GM18858 (cell line): ENCODE data around the gene APBB2.
A peak's percentile ranks its signal among the peaks of the same experiment; 100 is the strongest.
"Not testable (repeated sequence)": the region's sequence is repeated elsewhere in the genome, so short reads cannot be mapped to it uniquely, and the experiment has no call there.

Experiments used
- ATAC-seq: cut with Tn5 transposase; IDR thresholded peaks from one replicate; pipeline ENCODE4 v1.9.1; 2021; ENCODE audit not compliant: unreplicated experiment

APBB2 gene

DNA sequence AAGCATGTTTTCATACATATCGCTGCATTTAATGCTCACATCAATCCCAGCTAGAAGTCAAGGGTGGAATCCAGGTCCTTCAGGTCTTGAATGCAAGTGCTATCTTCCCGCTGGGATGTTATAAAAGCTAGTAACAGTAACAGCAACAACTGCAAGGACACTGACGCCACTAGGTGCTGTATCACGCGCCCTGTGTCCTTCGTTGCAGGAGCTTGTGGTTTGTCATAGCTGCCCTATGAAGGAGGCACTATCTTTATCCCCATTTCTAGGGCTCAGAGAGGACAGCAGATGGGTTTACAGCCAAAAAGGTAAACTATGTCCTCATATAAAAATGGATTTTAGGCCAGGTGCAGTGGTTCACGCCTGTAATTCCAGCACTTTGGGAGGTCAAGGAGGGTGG is 261.7 kb downstream of the APBB2 start:
- no peak for ATAC-seq

DNA sequence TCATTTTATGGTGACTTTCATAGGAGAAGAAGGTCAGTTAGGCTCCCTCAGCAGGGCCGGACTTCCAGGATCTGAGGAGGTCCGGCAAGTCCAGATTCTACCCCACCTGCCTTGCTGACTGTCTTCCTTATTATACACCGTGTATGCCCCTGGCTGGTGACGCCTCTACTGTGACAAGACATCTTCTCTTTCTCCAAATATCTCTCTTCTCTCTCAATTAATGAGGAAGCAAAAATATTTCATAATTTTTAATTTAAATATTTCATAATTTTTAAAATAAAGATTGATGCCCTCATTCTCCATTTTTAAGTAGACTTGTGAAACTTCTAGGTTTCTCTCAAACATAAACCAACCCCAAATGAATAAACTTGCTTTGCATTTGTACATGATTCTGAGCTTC is 262.1 kb downstream of the APBB2 start:
- ATAC-seq = no peak

GRCh38 chr4:40951026-40951425 is 263.3 kb downstream of the APBB2 start:
- ATAC-seq = no peak

DNA sequence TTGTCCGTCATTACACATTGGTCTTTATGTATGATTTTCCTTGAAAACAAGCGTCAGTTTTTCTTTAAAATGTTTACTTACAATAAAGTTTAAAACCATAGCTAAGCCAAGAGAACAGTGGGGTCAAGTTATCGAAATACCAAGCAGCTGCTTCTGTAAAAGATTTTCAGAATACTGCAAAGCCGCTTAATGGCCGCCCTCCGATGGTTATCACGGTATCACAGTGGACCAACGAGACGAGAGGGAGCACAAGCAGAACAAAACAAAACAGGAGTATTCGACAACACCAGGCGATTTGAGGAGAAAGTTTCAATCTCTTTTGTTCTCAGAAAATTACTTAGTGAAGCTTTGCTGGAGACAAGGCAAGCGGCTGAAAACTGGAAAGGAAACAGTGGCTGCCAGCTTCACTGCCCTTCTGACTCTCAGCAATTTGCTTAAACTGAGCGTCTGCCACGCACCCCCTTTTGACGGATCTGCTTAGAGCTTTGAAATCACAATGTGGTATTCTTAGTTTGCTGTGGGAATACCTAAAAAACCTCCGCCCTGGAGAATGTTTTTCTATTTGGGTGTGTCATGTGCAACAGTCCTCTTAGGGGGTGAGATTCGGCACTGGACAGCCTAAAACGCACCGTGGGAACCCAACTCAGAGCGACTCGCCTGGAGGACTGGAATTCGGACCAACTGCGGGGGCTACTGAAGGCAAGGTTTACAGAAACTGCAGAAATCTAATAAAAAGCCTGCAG is 264.8 kb downstream of the APBB2 start:
- ATAC-seq = no peak

- ATAC-seq = no peak
These were observed 266.3 kb downstream of the APBB2 start for GRCh38 chr4:40948014-40948413.

- no peak for ATAC-seq
These were observed 267.7 kb downstream of the APBB2 start for GRCh38 chr4:40946652-40947051.

DNA sequence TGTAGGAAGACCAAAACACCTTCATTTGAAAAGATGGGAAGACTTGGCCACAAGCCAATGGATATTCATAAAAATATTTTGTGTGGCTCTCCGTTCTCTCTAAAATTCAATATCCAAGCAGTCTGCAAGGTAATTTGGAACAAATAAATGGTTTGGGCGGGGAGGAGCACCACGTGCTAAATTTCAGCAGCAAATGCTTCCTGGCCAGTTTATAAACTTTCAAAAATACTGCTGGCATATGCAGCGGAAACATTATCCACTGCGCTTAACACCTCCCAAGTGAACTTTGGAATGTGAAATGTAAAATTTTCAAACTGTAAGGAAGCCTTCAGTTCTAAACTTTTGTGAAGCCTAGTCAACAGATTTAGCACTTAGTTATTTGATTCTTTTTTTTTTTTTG is 273.6 kb downstream of the APBB2 start:
- ATAC-seq = no peak

DNA sequence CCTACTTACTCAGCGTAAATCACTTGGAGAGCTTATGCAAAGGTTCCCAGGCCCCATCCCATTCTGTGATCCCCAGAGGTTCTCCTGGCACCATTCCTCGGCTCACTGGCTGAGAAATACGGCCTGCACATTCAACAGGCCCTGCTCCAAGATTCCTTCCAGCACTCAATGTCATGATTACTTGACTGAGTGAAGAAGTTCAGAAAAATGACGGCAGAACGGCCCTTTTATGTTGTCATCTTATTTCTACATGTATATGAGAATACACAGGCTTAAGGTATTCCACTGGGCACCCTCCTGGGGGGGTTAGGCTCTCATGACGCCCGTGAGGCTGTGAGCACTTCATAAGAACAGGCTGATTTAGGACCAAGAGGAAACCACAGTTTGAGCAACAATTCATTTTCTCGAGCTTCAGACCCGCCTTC is 274.0 kb downstream of the APBB2 start:
- ATAC-seq = no peak

DNA sequence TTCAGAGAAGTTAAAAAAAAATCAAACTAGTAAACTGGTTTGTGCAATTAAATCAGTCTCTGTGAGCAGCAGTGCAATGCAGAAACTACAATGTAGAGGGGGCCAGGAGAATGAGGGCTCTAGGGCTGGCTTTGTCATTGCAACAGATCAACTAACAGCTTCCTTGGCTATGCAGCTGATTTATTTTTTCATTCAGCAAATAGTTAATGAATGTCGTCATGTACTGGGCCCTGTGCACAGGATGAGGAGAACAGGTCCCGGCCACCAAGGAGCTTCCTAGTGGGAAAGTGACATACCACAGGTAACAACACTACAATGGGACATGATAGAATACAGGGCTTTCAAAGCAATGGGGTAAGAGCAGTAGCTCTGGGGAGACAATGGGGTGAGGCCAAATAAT is 274.5 kb downstream of the APBB2 start:
- no peak for ATAC-seq

DNA sequence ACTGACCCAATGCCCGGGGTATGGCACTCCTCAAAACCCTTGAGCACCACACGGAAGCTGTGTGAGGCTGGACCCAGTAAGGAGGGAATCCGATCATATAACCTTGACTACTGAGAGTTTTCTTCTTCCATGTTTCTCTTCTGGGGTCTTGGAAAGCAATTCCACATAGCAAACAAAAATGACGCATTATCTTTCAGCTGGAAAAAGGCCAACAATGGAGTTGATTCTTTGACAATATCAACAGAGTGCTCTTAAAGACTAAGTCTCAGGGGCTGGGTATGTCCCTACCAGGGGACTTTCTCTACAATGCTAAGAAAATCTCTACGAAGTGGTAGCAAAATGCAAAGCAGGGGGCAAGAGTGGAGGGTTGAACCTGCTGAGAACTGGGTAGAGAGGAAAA is 276.0 kb downstream of the APBB2 start:
- no peak for ATAC-seq

- ATAC-seq = no peak
These were observed 277.1 kb downstream of the APBB2 start for GRCh38 chr4:40937140-40937725.

- ATAC-seq = no peak
These were observed 279.7 kb downstream of the APBB2 start for GRCh38 chr4:40934676-40935075.

GRCh38 chr4:40933272-40934053 is 280.9 kb downstream of the APBB2 start:
- no peak for ATAC-seq

GRCh38 chr4:40931841-40932240 is 282.5 kb downstream of the APBB2 start:
- no peak for ATAC-seq

GRCh38 chr4:40931238-40931637 is 283.1 kb downstream of the APBB2 start:
- ATAC-seq = no peak

DNA sequence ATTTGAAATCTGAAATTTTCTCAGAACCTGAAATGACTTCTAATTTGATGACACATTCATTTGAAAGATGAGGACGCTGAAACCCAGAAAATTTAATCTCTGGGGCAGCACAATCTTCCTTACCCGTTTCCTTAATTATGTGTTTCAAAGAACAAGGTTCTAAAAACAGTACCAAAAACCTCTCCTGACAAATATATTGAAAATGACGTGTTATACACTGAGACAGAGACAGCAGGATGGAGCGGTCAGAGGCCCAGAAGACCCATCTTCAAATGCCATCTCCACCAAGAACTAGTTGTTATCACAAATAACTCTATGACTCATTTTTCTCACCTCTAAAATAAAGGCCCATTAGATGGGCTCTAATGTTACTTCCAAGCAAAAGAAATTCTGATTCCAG is 287.3 kb downstream of the APBB2 start:
- no peak for ATAC-seq

- no peak for ATAC-seq
These were observed 289.6 kb downstream of the APBB2 start for GRCh38 chr4:40924793-40925117.

DNA sequence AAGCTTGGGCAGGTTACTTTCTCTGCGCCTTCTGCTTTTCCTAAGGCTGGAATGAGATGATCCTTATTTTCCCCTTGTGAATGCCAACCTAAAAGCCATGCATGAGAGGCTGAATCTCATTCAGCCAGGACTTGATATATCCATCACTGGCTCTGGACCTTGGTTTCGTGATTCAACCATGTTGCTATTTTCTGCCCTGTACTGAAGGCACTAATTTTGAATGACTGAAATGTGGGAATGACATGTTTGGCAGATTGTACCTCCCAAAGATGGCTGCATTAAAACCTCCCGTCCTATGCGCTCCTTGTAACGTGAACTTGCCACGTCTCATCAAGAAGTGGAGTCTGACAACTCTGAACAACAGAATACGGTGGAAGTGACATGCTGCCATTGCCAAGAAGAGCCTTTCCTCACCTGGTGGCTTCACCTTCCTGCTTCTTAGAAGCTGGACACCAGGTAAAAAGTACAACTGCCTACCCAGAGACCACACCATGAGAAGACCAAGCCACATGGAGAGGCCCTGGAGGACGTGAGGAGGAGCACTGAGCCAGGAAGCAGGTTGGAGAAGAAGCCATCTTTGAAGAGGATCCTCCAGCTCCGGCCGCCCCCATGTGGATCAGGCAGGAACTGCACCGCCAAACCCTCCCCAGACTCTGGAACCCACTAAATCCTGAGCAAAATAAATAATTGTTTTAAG is 290.1 kb downstream of the APBB2 start:
- peak; percentile 77 for ATAC-seq

DNA sequence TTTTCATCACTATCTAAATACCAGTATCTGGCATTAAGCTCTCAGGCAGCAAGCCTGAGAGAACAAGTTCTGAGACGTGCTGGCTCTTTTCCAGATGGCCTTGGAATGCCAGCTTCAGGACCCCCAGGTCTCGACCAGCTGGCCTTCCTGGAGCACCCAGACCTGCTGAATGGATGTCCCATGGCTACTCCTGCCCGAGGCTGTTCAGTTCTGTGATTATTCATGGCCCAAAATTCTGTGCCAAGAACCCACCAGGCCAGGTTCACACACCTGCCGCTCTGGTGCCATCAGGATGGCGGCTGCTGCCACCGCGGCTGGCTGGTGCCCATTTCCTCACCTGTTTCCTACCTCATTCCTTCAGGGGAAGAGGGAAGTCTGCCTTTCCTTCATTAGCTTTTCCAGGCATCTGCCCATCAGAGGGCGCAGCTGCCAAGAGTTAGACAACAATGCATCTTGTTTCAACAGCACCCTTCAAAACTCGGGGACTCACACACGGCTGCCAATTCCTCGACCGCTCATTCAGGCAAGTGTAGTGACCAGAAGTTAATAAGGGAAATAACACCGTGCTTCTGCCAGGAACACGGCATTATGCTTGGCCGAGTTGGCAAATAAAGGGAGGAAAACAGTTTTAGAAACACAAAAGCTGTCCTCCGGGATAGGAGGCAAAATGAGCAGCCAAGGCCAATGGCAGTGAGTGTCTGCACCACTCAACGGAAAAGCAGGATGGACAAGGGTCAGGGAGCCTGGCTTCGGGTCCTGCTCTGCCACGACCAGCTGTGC is 290.8 kb downstream of the APBB2 start:
- no peak for ATAC-seq

GRCh38 chr4:40919976-40920375 is 294.4 kb downstream of the APBB2 start:
- not testable (repeated sequence) for ATAC-seq

DNA sequence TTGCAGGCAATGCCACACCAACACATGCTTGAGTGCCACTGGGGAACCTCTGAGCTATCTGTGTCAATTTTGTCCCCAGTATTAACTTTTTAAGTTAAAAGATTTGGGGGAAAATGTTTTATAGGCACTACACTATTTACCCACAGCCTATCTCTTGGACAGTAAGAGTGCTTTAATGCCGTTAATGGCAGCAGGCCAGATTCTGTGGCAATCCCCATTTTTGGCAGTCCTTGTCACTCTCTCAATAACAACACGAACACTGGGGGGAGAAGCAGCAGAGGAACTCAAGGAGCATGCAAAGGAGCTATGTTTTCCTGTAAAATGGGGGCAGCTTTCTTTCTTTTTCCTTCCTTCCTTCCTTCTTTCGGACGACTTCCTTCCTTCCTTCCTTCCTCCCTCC is 296.0 kb downstream of the APBB2 start:
- no peak for ATAC-seq
